Measurements from ENCODE around the gene NCBP2.

The NCBP2 gene

DNA sequence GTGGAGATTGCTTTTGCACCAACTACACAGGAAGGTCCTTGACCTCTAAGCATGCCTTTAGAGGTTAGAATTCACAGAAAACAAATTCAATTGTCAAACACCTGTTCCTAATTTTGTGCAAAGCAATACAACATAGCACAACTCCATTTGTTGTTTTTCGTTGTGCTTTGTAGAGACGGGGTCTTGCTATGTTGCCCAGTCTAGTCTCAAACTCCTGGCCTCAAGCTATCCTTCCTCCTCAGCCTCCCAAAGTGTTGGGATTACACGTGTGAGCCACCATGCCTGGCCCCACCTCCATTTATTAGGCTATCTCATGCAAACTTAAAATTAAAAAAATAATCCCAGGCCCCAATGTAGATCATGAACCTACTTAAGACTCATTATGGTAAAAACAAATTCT is 6.0 kb downstream of the NCBP2 start:
- Histone ChIP-seq H3K36me3 (replicated peaks; ENCODE audit: low read depth, low read length) (peaks cover 69% of the 10 kb centered on the region), H3K4me3 (ENCODE audit: low read length) (no peak overlapping the region), H3K4me1 (ENCODE audit: low read length) (peaks cover 17% of the 10 kb centered on the region), H3K27ac (ENCODE audit: low read length) (no peak overlapping the region), H3K9me3 (ENCODE audit: insufficient read depth, low read length) (no peaks in the 10 kb centered on the region), H3K4me2 (ENCODE audit: low read length) (no peak overlapping the region), H3K9ac (ENCODE audit: low read length) (no peak overlapping the region), H2AFZ (ENCODE audit: low read depth, low read length) (no peak overlapping the region), H3K79me2 (ENCODE audit: low read length) (peaks cover 36% of the 10 kb centered on the region), H3K27me3 (ENCODE audit: low read depth, low read length) (no peaks in the 10 kb centered on the region), H4K20me1 (ENCODE audit: insufficient read depth, low read length) (no peaks in the 10 kb centered on the region)
- TF ChIP-seq EZH2phosphoT487 (IDR thresholded peaks at IDR 0.05; ENCODE audit: low read depth) = no peak
- TF ChIP-seq, protein P1, sequence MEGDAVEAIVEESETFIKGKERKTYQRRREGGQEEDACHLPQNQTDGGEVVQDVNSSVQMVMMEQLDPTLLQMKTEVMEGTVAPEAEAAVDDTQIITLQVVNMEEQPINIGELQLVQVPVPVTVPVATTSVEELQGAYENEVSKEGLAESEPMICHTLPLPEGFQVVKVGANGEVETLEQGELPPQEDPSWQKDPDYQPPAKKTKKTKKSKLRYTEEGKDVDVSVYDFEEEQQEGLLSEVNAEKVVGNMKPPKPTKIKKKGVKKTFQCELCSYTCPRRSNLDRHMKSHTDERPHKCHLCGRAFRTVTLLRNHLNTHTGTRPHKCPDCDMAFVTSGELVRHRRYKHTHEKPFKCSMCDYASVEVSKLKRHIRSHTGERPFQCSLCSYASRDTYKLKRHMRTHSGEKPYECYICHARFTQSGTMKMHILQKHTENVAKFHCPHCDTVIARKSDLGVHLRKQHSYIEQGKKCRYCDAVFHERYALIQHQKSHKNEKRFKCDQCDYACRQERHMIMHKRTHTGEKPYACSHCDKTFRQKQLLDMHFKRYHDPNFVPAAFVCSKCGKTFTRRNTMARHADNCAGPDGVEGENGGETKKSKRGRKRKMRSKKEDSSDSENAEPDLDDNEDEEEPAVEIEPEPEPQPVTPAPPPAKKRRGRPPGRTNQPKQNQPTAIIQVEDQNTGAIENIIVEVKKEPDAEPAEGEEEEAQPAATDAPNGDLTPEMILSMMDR (IDR thresholded peaks at IDR 0.05; ENCODE audit: low read depth, low read length) = no peak

DNA sequence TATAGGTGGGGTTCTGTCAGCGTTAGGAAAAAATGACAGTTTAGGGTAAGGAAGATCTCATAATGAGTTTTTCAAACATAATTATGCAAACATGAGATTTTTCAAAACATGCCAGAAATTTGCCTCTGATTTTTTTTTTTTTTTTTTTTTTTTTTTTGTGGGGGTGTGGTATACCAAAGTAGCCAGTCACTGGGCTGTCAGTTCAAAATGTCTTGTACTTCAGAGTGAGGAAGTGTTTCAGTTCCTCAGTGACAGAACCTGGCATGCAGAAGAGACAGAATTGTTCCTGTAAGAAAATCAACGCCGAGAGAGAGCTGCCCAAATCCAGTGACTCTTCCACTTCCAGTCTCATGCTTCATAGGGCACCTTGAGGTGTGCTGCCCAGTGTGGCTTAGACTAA is 9.7 kb downstream of the NCBP2 start:
- H3K36me3 ChIP-seq (replicated peaks; ENCODE audit: low read depth, low read length) = peaks cover 56% of the 10 kb centered on the region
- no peak overlapping the region for H3K4me3 ChIP-seq (ENCODE audit: low read length)
- H2AFZ ChIP-seq (ENCODE audit: low read depth, low read length) = no peak overlapping the region
- H4K20me1 ChIP-seq (ENCODE audit: insufficient read depth, low read length) = no peaks in the 10 kb centered on the region
- no peak overlapping the region for H3K4me2 ChIP-seq (ENCODE audit: low read length)
- H3K27ac ChIP-seq (ENCODE audit: low read length) = peak overlapping the region; percentile 25; the same call in 1 of the 2 replicates
- H3K4me1 ChIP-seq (ENCODE audit: low read length) = no peaks in the 10 kb centered on the region; the same call in 1 of the 2 replicates
- TF ChIP-seq EZH2phosphoT487 (IDR thresholded peaks at IDR 0.05; ENCODE audit: low read depth) = no peak
- TF ChIP-seq, protein P1 (IDR thresholded peaks at IDR 0.05; ENCODE audit: low read depth, low read length) = no peak
- no peaks in the 10 kb centered on the region for H3K27me3 ChIP-seq (ENCODE audit: low read depth, low read length)
- no peaks in the 10 kb centered on the region for H3K9me3 ChIP-seq (ENCODE audit: insufficient read depth, low read length)
- H3K9ac ChIP-seq (ENCODE audit: low read length) = no peak overlapping the region
- H3K79me2 ChIP-seq (ENCODE audit: low read length) = peaks cover 2% of the 10 kb centered on the region; the same call in 1 of the 2 replicates

DNA sequence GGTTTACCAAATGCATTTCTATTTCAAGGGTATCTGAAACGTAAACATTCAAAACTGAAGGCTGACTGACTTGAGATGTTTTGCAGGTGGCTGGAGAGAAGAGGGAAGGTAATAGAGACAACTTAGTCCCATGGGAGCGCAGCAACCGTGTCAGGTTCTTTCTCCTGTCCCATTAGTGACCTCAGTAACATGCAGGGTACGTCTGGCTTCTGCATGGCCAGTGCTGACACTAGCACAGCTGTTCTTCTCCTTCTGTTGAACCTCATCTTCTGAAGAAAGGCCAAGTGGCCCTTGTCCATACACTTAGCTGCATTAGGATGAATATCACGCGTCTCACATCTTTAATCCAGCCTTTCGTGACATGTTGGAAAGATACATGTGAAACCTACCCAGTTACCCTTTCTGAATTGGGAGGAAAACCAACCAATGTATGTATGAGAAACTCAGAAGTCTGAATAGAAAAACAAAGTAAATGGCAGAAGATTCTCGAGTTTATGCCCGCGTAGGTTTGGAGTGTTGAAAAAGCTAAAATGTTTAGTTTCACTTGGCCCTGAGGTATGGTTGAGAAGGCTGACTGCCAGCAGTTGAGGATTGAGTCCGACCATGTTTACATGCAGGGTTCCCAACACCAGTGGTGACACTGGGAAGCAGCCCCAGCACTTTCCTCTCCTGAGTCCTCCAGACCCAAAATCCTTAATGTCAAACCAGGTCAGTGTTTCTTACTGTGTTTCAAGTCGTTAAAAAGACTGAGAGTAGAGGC is 10.3 kb downstream of the NCBP2 start:
- Histone ChIP-seq H3K9ac (ENCODE audit: low read length) (no peak overlapping the region), H3K36me3 (replicated peaks; ENCODE audit: low read depth, low read length) (peaks cover 51% of the 10 kb centered on the region), H3K4me2 (ENCODE audit: low read length) (no peak overlapping the region), H3K79me2 (ENCODE audit: low read length) (no peaks in the 10 kb centered on the region), H3K9me3 (ENCODE audit: insufficient read depth, low read length) (no peaks in the 10 kb centered on the region), H3K4me1 (ENCODE audit: low read length) (no peaks in the 10 kb centered on the region; the same call in 1 of the 2 replicates), H2AFZ (ENCODE audit: low read depth, low read length) (no peak overlapping the region), H3K27me3 (ENCODE audit: low read depth, low read length) (no peaks in the 10 kb centered on the region), H4K20me1 (ENCODE audit: insufficient read depth, low read length) (no peaks in the 10 kb centered on the region), H3K27ac (ENCODE audit: low read length) (peak overlapping the region; percentile 25; the same call in 1 of the 2 replicates), H3K4me3 (ENCODE audit: low read length) (no peak overlapping the region)
- TF ChIP-seq, protein P1 (IDR thresholded peaks at IDR 0.05; ENCODE audit: low read depth, low read length) = no peak
- TF ChIP-seq EZH2phosphoT487 (IDR thresholded peaks at IDR 0.05; ENCODE audit: low read depth) = no peak

DNA sequence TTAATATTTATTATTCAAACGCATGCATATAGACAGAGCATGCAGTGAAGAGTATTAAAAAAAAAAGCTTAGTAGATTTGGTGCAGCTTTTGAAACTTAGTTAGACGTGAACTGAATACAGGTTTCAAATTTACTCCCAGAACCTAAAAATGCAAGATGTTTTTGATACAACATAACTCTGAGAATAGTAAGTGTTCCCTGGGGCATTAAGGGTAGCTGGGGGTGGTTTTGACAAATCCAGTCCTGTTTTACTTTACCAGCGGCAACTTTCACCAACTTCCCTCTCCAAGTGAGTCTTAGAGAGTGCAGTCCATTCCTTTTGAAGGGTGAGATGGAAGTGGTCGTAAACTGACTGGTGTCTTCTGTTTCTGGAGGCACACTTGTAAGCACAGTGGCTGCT is 11.2 kb downstream of the NCBP2 start:
- H3K9me3 ChIP-seq (ENCODE audit: insufficient read depth, low read length) = no peaks in the 10 kb centered on the region
- TF ChIP-seq, protein P1 (IDR thresholded peaks at IDR 0.05; ENCODE audit: low read depth, low read length) = no peak
- TF ChIP-seq EZH2phosphoT487 (IDR thresholded peaks at IDR 0.05; ENCODE audit: low read depth) = no peak
- H4K20me1 ChIP-seq (ENCODE audit: insufficient read depth, low read length) = no peaks in the 10 kb centered on the region
- no peaks in the 10 kb centered on the region; the same call in 1 of the 2 replicates for H3K4me1 ChIP-seq (ENCODE audit: low read length)
- no peak overlapping the region for H3K4me2 ChIP-seq (ENCODE audit: low read length)
- H3K36me3 ChIP-seq (replicated peaks; ENCODE audit: low read depth, low read length) = peaks cover 42% of the 10 kb centered on the region
- H3K79me2 ChIP-seq (ENCODE audit: low read length) = no peaks in the 10 kb centered on the region
- no peaks in the 10 kb centered on the region for H3K27me3 ChIP-seq (ENCODE audit: low read depth, low read length)
- H3K27ac ChIP-seq (ENCODE audit: low read length) = no peak overlapping the region; the same call in 1 of the 2 replicates
- H3K9ac ChIP-seq (ENCODE audit: low read length) = no peak overlapping the region
- no peak overlapping the region for H3K4me3 ChIP-seq (ENCODE audit: low read length)
- no peak overlapping the region for H2AFZ ChIP-seq (ENCODE audit: low read depth, low read length)

Data from OCI-LY3 (cell line).